HepG2 (cell line): ENCODE data around the gene TMPO. TPM values are rescaled to one million over a fixed set of nuclear protein-coding genes. Genes with fewer than 3 reads are reported as not detected.

Experiments
- ATF6 ChIP-seq: sonication (generic); formaldehyde crosslinking; conservative IDR thresholded peaks from 2 replicates; pipeline ENCODE4 v1.4.0; 2020; ENCODE audit warnings: missing genetic modification reagents
- CTCF ChIP-seq: sonication (generic); formaldehyde crosslinking; IDR thresholded peaks from 2 replicates; pipeline ENCODE4 v1.5.0; 2020; ENCODE audit warnings: mild to moderate bottlenecking, missing genetic modification reagents, moderate library complexity
- EHMT2 ChIP-seq: fragments of 200-600 bp; sonication (generic); IDR thresholded peaks from 2 replicates; pipeline ENCODE4 v1.7.0; 2017; ENCODE audit warnings: antibody characterized with exemption, low read depth, low read length, borderline replicate concordance
- HDAC2 ChIP-seq: sonication (generic); formaldehyde crosslinking; IDR thresholded peaks from 2 replicates; pipeline ENCODE4 v1.4.0; 2020; ENCODE audit warnings: missing genetic modification reagents
- HOXA3 ChIP-seq: sonication (generic); formaldehyde crosslinking; IDR thresholded peaks from 2 replicates; pipeline ENCODE4 v1.5.0; 2020; ENCODE audit warnings: missing genetic modification reagents
- IRX3 ChIP-seq: sonication (generic); formaldehyde crosslinking; IDR thresholded peaks from 2 replicates; pipeline ENCODE4 v1.8.1; 2023; ENCODE audit warnings: mild to moderate bottlenecking, low read depth, missing genetic modification reagents, borderline replicate concordance
- JUN ChIP-seq: sonication (generic); formaldehyde crosslinking; IDR thresholded peaks from 2 replicates; pipeline ENCODE4 v1.4.0; 2020; ENCODE audit warnings: mild to moderate bottlenecking, missing genetic modification reagents
- SNAPC2 ChIP-seq: sonication (generic); formaldehyde crosslinking; IDR thresholded peaks from 2 replicates; pipeline ENCODE4 v1.8.1; 2022; ENCODE audit warnings: mild to moderate bottlenecking, missing genetic modification reagents
- TRIM24 ChIP-seq: sonication (generic); formaldehyde crosslinking; IDR thresholded peaks from 2 replicates; pipeline ENCODE4 v1.8.0; 2022; ENCODE audit warnings: mild to moderate bottlenecking, missing genetic modification reagents
- ZNF34 ChIP-seq: sonication (generic); formaldehyde crosslinking; IDR thresholded peaks from 2 replicates; pipeline ENCODE4 v1.4.0; 2020; ENCODE audit warnings: mild to moderate bottlenecking, missing genetic modification reagents, borderline replicate concordance
- ZNF431 ChIP-seq: sonication (generic); formaldehyde crosslinking; IDR thresholded peaks from 2 replicates; pipeline ENCODE4 v1.9.0; 2022; ENCODE audit warnings: missing genetic modification reagents, low read depth, mild to moderate bottlenecking, borderline replicate concordance
- ZNF562 ChIP-seq: sonication (generic); formaldehyde crosslinking; IDR thresholded peaks from 2 replicates; pipeline ENCODE4 v1.8.0; 2022; ENCODE audit warnings: missing genetic modification reagents, borderline replicate concordance
- ZNF605 ChIP-seq: sonication (generic); formaldehyde crosslinking; IDR thresholded peaks from 2 replicates; pipeline ENCODE4 v1.8.0; 2022; ENCODE audit warnings: mild to moderate bottlenecking, missing genetic modification reagents
- ZNF607 ChIP-seq: sonication (generic); formaldehyde crosslinking; IDR thresholded peaks from 2 replicates; pipeline ENCODE4 v1.5.1; 2020; ENCODE audit warnings: missing genetic modification reagents, mild to moderate bottlenecking, borderline replicate concordance
- ZNF790 ChIP-seq: sonication (generic); formaldehyde crosslinking; IDR thresholded peaks from 2 replicates; pipeline ENCODE4 v1.8.0; 2022; ENCODE audit warnings: missing genetic modification reagents, mild to moderate bottlenecking, borderline replicate concordance
- polyA plus RNA-seq, 8 experiments: library from polyadenylated mRNA; depleted of rRNA in 3 of 8; stranded (reverse) in 7 of 8; unstranded in 1 of 8; fragments of >200 nt; fragmentation: Illumina TruSeq in 4 of 8; extraction: Trizol in 4 of 8; gene quantifications; 2 replicates each; pipeline versions ENCODE4 v1.2.1 to v1.2.3, GENCODE V29; 2011 to 2016; ENCODE audit warnings: low read depth in 4 of 8, missing spikeins in 1 of 8, mixed read lengths in 1 of 8; ENCODE audit not compliant: insufficient read depth in 1 of 8
- total RNA-seq, 5 experiments: library from RNA; depleted of rRNA; stranded (reverse); fragments of >200 nt; fragmentation: Illumina TruSeq; extraction: Trizol; gene quantifications; 2 replicates each; pipeline ENCODE4 v1.2.3, GENCODE V29; 2016; ENCODE audit warnings: low read depth in 1 of 5
- TF ChIP-seq, protein P1 (sequence below): sonication (generic); formaldehyde crosslinking; IDR thresholded peaks from 2 replicates; pipeline ENCODE4 v1.8.0; 2022; ENCODE audit warnings: missing genetic modification reagents, mild to moderate bottlenecking, borderline replicate concordance
- TF ChIP-seq, protein P2 (sequence below): sonication (generic); formaldehyde crosslinking; IDR thresholded peaks from 2 replicates; pipeline ENCODE4 v1.4.0; 2020; ENCODE audit warnings: missing genetic modification reagents, mild to moderate bottlenecking, borderline replicate concordance
- TF ChIP-seq, protein P3 (sequence below), 2 experiments: fragments of 450-650 bp in 1 of 2; sonication (generic) in 1 of 2; formaldehyde crosslinking; IDR thresholded peaks; 2 replicates each; pipeline versions ENCODE4 v1.5.0 to v1.8.0; 2020 to 2022; ENCODE audit warnings: mild to moderate bottlenecking in 1 of 2, missing genetic modification reagents in 1 of 2
- TF ChIP-seq, protein P4 (sequence below): sonication (generic); formaldehyde crosslinking; IDR thresholded peaks from 2 replicates; pipeline ENCODE4 v1.8.1; 2023; ENCODE audit warnings: missing genetic modification reagents, inconsistent platforms, borderline replicate concordance

Gene TMPO
- total and polyA plus RNA-seq, 2 of the 13 experiments (the other 11 are each of a cell fraction or from before 2014, with no cell fraction given) = 24.2 to 167 TPM

DNA sequence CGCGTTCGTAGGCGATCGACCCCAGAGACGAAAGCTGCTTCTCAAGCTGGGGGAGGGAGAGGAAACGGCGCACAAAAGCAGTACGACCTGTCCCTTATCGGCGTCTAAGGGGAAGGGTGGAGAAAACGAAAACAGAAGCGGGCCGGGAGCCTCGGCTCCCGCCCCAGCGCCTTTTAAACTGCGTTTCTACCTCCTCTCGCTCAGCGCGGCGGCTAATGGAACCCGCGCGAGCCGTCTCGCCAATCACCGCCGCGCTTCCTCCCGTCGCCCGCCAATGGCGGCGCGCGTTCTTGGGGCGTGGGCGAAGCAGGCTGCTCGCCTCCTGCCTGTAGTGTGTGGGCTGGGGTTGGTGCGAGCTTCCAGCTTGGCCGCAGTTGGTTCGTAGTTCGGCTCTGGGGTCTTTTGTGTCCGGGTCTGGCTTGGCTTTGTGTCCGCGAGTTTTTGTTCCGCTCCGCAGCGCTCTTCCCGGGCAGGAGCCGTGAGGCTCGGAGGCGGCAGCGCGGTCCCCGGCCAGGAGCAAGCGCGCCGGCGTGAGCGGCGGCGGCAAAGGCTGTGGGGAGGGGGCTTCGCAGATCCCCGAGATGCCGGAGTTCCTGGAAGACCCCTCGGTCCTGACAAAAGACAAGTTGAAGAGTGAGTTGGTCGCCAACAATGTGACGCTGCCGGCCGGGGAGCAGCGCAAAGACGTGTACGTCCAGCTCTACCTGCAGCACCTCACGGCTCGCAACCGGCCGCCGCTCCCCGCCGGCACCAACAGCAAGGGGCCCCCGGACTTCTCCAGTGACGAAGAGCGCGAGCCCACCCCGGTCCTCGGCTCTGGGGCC lies at the start of gene TMPO (continued):
- no peak for TF ChIP-seq CTCF (CRISPR knock-in tag)
- TF ChIP-seq ZNF34 (CRISPR knock-in tag) = no peak
- TF ChIP-seq, protein P1, sequence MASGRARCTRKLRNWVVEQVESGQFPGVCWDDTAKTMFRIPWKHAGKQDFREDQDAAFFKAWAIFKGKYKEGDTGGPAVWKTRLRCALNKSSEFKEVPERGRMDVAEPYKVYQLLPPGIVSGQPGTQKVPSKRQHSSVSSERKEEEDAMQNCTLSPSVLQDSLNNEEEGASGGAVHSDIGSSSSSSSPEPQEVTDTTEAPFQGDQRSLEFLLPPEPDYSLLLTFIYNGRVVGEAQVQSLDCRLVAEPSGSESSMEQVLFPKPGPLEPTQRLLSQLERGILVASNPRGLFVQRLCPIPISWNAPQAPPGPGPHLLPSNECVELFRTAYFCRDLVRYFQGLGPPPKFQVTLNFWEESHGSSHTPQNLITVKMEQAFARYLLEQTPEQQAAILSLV = no peak
- TF ChIP-seq, protein P2, sequence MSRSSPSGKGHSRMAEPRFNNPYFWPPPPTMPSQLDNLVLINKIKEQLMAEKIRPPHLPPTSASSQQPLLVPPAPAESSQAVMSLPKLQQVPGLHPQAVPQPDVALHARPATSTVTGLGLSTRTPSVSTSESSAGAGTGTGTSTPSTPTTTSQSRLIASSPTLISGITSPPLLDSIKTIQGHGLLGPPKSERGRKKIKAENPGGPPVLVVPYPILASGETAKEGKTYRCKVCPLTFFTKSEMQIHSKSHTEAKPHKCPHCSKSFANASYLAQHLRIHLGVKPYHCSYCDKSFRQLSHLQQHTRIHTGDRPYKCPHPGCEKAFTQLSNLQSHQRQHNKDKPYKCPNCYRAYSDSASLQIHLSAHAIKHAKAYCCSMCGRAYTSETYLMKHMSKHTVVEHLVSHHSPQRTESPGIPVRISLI = no peak
- TF ChIP-seq JUN = 0 out of 2 replicates have a peak, but pooled peaks have one; percentile 7
- 0 out of 2 replicates have a peak, but pooled peaks have one; percentile 54 for TF ChIP-seq ZNF790
- TF ChIP-seq SNAPC2 (CRISPR knock-in tag) = no peak
- peak; percentile 73; the same call in 1 of the 2 replicates for TF ChIP-seq ZNF605
- TF ChIP-seq ZNF562 (CRISPR knock-in tag) = no peak
- TF ChIP-seq, protein P3, sequence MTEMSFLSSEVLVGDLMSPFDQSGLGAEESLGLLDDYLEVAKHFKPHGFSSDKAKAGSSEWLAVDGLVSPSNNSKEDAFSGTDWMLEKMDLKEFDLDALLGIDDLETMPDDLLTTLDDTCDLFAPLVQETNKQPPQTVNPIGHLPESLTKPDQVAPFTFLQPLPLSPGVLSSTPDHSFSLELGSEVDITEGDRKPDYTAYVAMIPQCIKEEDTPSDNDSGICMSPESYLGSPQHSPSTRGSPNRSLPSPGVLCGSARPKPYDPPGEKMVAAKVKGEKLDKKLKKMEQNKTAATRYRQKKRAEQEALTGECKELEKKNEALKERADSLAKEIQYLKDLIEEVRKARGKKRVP (CRISPR knock-in tag; IDR thresholded peaks at IDR 0.05) = 0 out of 4 replicates have a peak, but pooled peaks of 1 of the 2 experiments have one; percentile 5
- TF ChIP-seq ATF6 (CRISPR knock-in tag) = no peak
- no peak for TF ChIP-seq EHMT2
- TF ChIP-seq HOXA3 (CRISPR knock-in tag) = peak; percentile 69
- TF ChIP-seq TRIM24 (CRISPR knock-in tag) = no peak
- TF ChIP-seq, protein P4, sequence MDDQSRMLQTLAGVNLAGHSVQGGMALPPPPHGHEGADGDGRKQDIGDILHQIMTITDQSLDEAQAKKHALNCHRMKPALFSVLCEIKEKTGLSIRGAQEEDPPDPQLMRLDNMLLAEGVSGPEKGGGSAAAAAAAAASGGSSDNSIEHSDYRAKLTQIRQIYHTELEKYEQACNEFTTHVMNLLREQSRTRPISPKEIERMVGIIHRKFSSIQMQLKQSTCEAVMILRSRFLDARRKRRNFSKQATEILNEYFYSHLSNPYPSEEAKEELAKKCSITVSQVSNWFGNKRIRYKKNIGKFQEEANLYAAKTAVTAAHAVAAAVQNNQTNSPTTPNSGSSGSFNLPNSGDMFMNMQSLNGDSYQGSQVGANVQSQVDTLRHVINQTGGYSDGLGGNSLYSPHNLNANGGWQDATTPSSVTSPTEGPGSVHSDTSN = peak; percentile 67; the same call in 1 of the 2 replicates
- TF ChIP-seq IRX3 = peak; percentile 46; the same call in 1 of the 2 replicates
- TF ChIP-seq HDAC2 (CRISPR knock-in tag) = no peak; the same call in 1 of the 2 replicates
- TF ChIP-seq ZNF431 (CRISPR knock-in tag) = no peak
- no peak for TF ChIP-seq ZNF607 (CRISPR knock-in tag)
